Stimulated activated CD8-positive, alpha-beta memory T cell treated with anti-CD3 and anti-CD28 coated beads, Interleukin-2, amount 100 ng/mL, for 48 hours (primary cell): ENCODE measurements around the gene CDC42EP4.
A peak's percentile ranks its signal among the peaks of the same experiment; 100 is the strongest.

Experiments
- DNase-seq, 2 donors: peaks; one replicate each; pipeline ENCODE4 v3.0.0-alpha.2; 2020; ENCODE audit warnings: low read depth in 2 of 2

The CDC42EP4 gene

GRCh38 chr17:73311781-73312641, at the start of gene CDC42EP4:
CDC42EP4 (minus strand) TSS chr17:73312001; CDS start chr17:73286500, 25,501 bp downstream.
- peak; percentile 76 to 84 for DNase-seq

GRCh38 chr17:73360961-73361761, 49.4 kb upstream of the CDC42EP4 start:
- DNase-seq: no peak

- DNase-seq: no peak
Measured at GRCh38 chr17:73359987-73360410, 48.2 kb upstream of the CDC42EP4 start.

GRCh38 chr17:73359352-73359751, 47.6 kb upstream of the CDC42EP4 start:
- no peak for DNase-seq

GRCh38 chr17:73358668-73359067, 46.9 kb upstream of the CDC42EP4 start:
- DNase-seq: no peak

- DNase-seq: no peak
Measured at GRCh38 chr17:73357981-73358380, 46.2 kb upstream of the CDC42EP4 start.

GRCh38 chr17:73357318-73357717, 45.5 kb upstream of the CDC42EP4 start:
- no peak for DNase-seq

- no peak for DNase-seq
Measured at GRCh38 chr17:73356561-73357170, 44.9 kb upstream of the CDC42EP4 start.

GRCh38 chr17:73354423-73355284, 42.9 kb upstream of the CDC42EP4 start:
- DNase-seq: no peak

- DNase-seq: no peak
Measured at GRCh38 chr17:73352261-73352660, 40.5 kb upstream of the CDC42EP4 start.

- DNase-seq: no peak
Measured at GRCh38 chr17:73351764-73352163, 40.0 kb upstream of the CDC42EP4 start.

- DNase-seq: no peak
Measured at GRCh38 chr17:73350864-73351263, 39.1 kb upstream of the CDC42EP4 start.

- no peak for DNase-seq
Measured at GRCh38 chr17:73349647-73350046, 37.8 kb upstream of the CDC42EP4 start.

GRCh38 chr17:73349138-73349537, 37.3 kb upstream of the CDC42EP4 start:
- DNase-seq: no peak

- DNase-seq: no peak
Measured at GRCh38 chr17:73348829-73349095, 37.0 kb upstream of the CDC42EP4 start.

- DNase-seq: no peak
Measured at GRCh38 chr17:73348018-73348828, 36.4 kb upstream of the CDC42EP4 start.

- no peak for DNase-seq
Measured at GRCh38 chr17:73347351-73347750, 35.5 kb upstream of the CDC42EP4 start.

GRCh38 chr17:73346501-73347162, 34.8 kb upstream of the CDC42EP4 start:
- no peak for DNase-seq

GRCh38 chr17:73343739-73344454, 32.1 kb upstream of the CDC42EP4 start:
- no peak for DNase-seq
